CD14-positive monocyte (primary cell): Measurements from ENCODE around the gene METTL24. TPM values are rescaled to one million over a fixed set of nuclear protein-coding genes. Genes with fewer than 3 reads are reported as not detected.

Experiments used
- DNase-seq, 3 donors: peaks; one replicate each; pipeline ENCODE4 v3.0.0-alpha.2; 2011 to 2022
- H2AFZ ChIP-seq: 2 replicates; pipeline ENCODE4 v1.6.0; 2012; ENCODE audit warnings: mild to moderate bottlenecking, low read depth, low read length, inconsistent platforms; ENCODE audit not compliant: insufficient read depth, poor library complexity, severe bottlenecking
- H3K27ac ChIP-seq, 2 donors: 1 replicate in 1 of 2; 2 replicates in 1 of 2; pipeline ENCODE4 v1.5.1; 2012 to 2013; ENCODE audit warnings: low read length in 2 of 2, control low read depth in 1 of 2, inconsistent platforms in 1 of 2, low read depth in 1 of 2, mild to moderate bottlenecking in 1 of 2
- H3K27me3 ChIP-seq, 2 donors: one replicate each; pipeline versions ENCODE4 v1.6.0 to v1.6.1; 2011 to 2013; ENCODE audit warnings: low read length in 2 of 2; ENCODE audit not compliant: control insufficient read depth in 2 of 2, insufficient read depth in 2 of 2
- H3K36me3 ChIP-seq, 2 donors: replicated peaks in 1 of 2; 1 replicate in 1 of 2; 2 replicates in 1 of 2; pipeline versions ENCODE4 v1.5.1 to v1.6.1; 2012 to 2013; ENCODE audit warnings: low read length in 2 of 2, control low read depth in 1 of 2, inconsistent platforms in 1 of 2, mild to moderate bottlenecking in 1 of 2; ENCODE audit not compliant: insufficient read depth in 2 of 2, control insufficient read depth in 1 of 2
- H3K4me1 ChIP-seq, 2 donors: 1 replicate in 1 of 2; 2 replicates in 1 of 2; pipeline versions ENCODE4 v1.5.1 to v1.6.1; 2012 to 2013; ENCODE audit warnings: low read length in 2 of 2, control low read depth in 1 of 2, inconsistent platforms in 1 of 2, mild to moderate bottlenecking in 1 of 2, moderate library complexity in 1 of 2; ENCODE audit not compliant: insufficient read depth in 2 of 2, control insufficient read depth in 1 of 2
- H3K4me2 ChIP-seq: replicated peaks from 2 replicates; pipeline ENCODE3; 2012; ENCODE audit warnings: low read length, moderate library complexity, mild to moderate bottlenecking; ENCODE audit not compliant: poor library complexity, severe bottlenecking; ENCODE audit errors: extremely low read depth
- H3K4me3 ChIP-seq, 3 experiments: fragments of 200-600 bp in 1 of 3; sonication (generic) in 1 of 3; replicated peaks in 1 of 3; 1 replicate in 2 of 3; 2 replicates in 1 of 3; pipeline ENCODE4 v1.5.1; 2011 to 2013; ENCODE audit warnings: low read length in 3 of 3, mild to moderate bottlenecking in 3 of 3, control low read depth in 2 of 3, low read depth in 2 of 3, inconsistent platforms in 1 of 3, moderate library complexity in 1 of 3
- H3K79me2 ChIP-seq: 2 replicates; pipeline ENCODE4 v1.6.0; 2012; ENCODE audit warnings: mild to moderate bottlenecking, control low read depth, inconsistent platforms, low read length, moderate library complexity; ENCODE audit not compliant: insufficient read depth
- H3K9ac ChIP-seq: 2 replicates; pipeline ENCODE4 v1.6.0; 2017; ENCODE audit warnings: low read length, mild to moderate bottlenecking; ENCODE audit not compliant: insufficient read depth, poor library complexity, severe bottlenecking
- H3K9me3 ChIP-seq, 2 donors: replicated peaks in 1 of 2; 1 replicate in 1 of 2; 2 replicates in 1 of 2; pipeline versions ENCODE4 v1.5.1 to v1.6.1; 2012 to 2013; ENCODE audit warnings: low read length in 2 of 2, control low read depth in 1 of 2; ENCODE audit not compliant: control insufficient read depth in 1 of 2, insufficient read depth in 1 of 2
- H4K20me1 ChIP-seq: 2 replicates; pipeline ENCODE4 v1.6.0; 2012; ENCODE audit warnings: mild to moderate bottlenecking, low read length, control low read depth, moderate library complexity; ENCODE audit not compliant: insufficient read depth
- H3K27ac Mint-ChIP-seq, 7 donors: one replicate each; pipeline ENCODE4 v1.8.0; 2020; ENCODE audit warnings: mild to moderate bottlenecking in 7 of 7, mixed read lengths in 7 of 7, moderate library complexity in 6 of 7, inconsistent platforms in 2 of 7
- H3K27me3 Mint-ChIP-seq, 3 donors: one replicate each; pipeline ENCODE4 v1.8.0; 2021 to 2022; ENCODE audit warnings: low read depth in 3 of 3, mild to moderate bottlenecking in 3 of 3, mixed read lengths in 3 of 3, moderate library complexity in 3 of 3, inconsistent platforms in 1 of 3
- H3K36me3 Mint-ChIP-seq, 2 donors: one replicate each; pipeline ENCODE4 v1.8.0; 2020; ENCODE audit warnings: mixed read lengths in 2 of 2, inconsistent platforms in 1 of 2, mild to moderate bottlenecking in 1 of 2
- H3K4me1 Mint-ChIP-seq: one replicate; pipeline ENCODE4 v1.8.0; 2020; ENCODE audit warnings: mild to moderate bottlenecking, mixed read lengths
- H3K4me3 Mint-ChIP-seq, 2 donors: one replicate each; pipeline ENCODE4 v1.8.0; 2020; ENCODE audit warnings: mild to moderate bottlenecking in 2 of 2, mixed read lengths in 2 of 2, moderate library complexity in 1 of 2
- H3K9me3 Mint-ChIP-seq, 7 donors: one replicate each; pipeline ENCODE4 v1.8.0; 2020 to 2022; ENCODE audit warnings: mixed read lengths in 7 of 7, mild to moderate bottlenecking in 6 of 7, moderate library complexity in 6 of 7, inconsistent platforms in 2 of 7
- CTCF ChIP-seq: fragments of 200-600 bp; IDR thresholded peaks from one replicate; pipeline ENCODE4 v1.8.0; 2022; ENCODE audit warnings: antibody characterized with exemption, mild to moderate bottlenecking
- WGBS: methylation state at CpG from one replicate; pipeline ENCODE4 v1.1.5; 2013; ENCODE audit warnings: missing lambda C conversion rate; ENCODE audit not compliant: insufficient coverage; 5-methylcytosine and 5-hydroxymethylcytosine counted together
- intact Hi-C, 2 donors: fragments of 100-400 bp; cut with micrococcal nuclease; formaldehyde crosslinking; loops; one replicate each; pipeline versions ENCODE4 v1.15.0 to v1.15.1; 2023
- polyA plus RNA-seq, 3 donors: library from polyadenylated mRNA; depleted of rRNA in 1 of 3; unstranded in 2 of 3; stranded (reverse) in 1 of 3; fragments of 300-500 nt in 2 of 3; fragments of >200 nt in 1 of 3; fragmentation: Illumina TruSeq in 2 of 3; gene quantifications; 1 replicate in 2 of 3; 2 replicates in 1 of 3; pipeline ENCODE4 v1.2.3, GENCODE V29; 2012 to 2021

The METTL24 gene
- polyA plus RNA-seq, 3 donors: not detected

DNA sequence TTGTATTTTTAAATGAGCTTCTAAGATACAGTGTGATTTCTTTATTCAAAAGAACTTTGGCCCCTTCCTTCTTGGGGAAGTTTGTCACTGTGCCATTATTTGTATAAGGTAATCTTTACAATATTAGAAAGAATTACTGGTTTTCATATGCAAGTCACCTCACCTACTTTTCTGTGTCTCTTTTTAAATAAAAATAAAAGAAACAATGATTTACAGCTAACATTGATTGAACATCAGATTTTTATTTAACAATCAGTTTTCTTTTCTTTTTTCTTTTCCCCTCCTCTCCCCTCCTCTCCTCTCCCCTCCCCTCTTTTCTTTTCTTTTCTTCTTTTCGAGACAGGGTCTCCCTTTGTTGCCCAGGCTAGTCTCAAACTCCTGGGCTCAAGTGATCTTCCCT lies 131.9 kb downstream of the METTL24 start:
- Mint-ChIP-seq H3K4me1 (no peaks in the 10 kb centered on the region), H3K4me3 (no peak overlapping the region), H3K27me3 (no peaks in the 10 kb centered on the region), H3K9me3 (no peaks in the 10 kb centered on the region), H3K27ac (no peak overlapping the region), H3K36me3 (peaks cover 54 to 81% of the 10 kb centered on the region in 2 donors)
- intact Hi-C loops: no loop called here
- no peak overlapping the region for H3K4me3 ChIP-seq
- H3K9me3 ChIP-seq: no peaks in the 10 kb centered on the region
- no peak overlapping the region for H2AFZ ChIP-seq
- no peak overlapping the region for H3K9ac ChIP-seq
- no peaks in the 10 kb centered on the region for H3K4me1 ChIP-seq
- TF ChIP-seq CTCF: no peak
- no peak overlapping the region for H3K27ac ChIP-seq
- H3K27me3 ChIP-seq: no peaks in the 10 kb centered on the region
- no peaks in the 10 kb centered on the region for H3K79me2 ChIP-seq
- 100% methylated on average over 1 of the region's 1 CpG for WGBS
- no peaks in the 10 kb centered on the region for H4K20me1 ChIP-seq
- H3K36me3 ChIP-seq: peaks cover 72 to 89% of the 10 kb centered on the region in 2 donors
- H3K4me2 ChIP-seq: no peak overlapping the region
- DNase-seq: no peak

GRCh38 chr6:110221738-110222137 lies 136.4 kb downstream of the METTL24 start:
- Mint-ChIP-seq H3K27ac (peak overlapping the region in 1 of 7 donors; percentile 8), H3K36me3 (peaks cover 67 to 87% of the 10 kb centered on the region in 2 donors), H3K9me3 (no peaks in the 10 kb centered on the region), H3K4me3 (no peak overlapping the region), H3K4me1 (no peaks in the 10 kb centered on the region), H3K27me3 (no peaks in the 10 kb centered on the region)
- no peak overlapping the region for H3K27ac ChIP-seq
- no peak for DNase-seq
- TF ChIP-seq CTCF: no peak
- no peaks in the 10 kb centered on the region for H3K9me3 ChIP-seq
- no peak overlapping the region for H3K9ac ChIP-seq
- no peaks in the 10 kb centered on the region for H3K27me3 ChIP-seq
- peaks cover 74 to 100% of the 10 kb centered on the region in 2 donors for H3K36me3 ChIP-seq
- no peaks in the 10 kb centered on the region for H3K79me2 ChIP-seq
- no peak overlapping the region for H3K4me2 ChIP-seq
- H3K4me1 ChIP-seq: no peaks in the 10 kb centered on the region
- no peak overlapping the region for H2AFZ ChIP-seq
- H4K20me1 ChIP-seq: no peaks in the 10 kb centered on the region
- no peak overlapping the region for H3K4me3 ChIP-seq
- intact Hi-C loops: no loop called here
